Stimulated activated CD4-positive, alpha-beta T cell treated with anti-CD3 and anti-CD28 coated beads, Interleukin-4, amount 100 ng/mL, for 4 hours (primary cell): Measurements from ENCODE around the gene C21orf58.

Source experiments
- DNase-seq, 2 experiments: peaks; one replicate each; pipeline ENCODE4 v3.0.0-alpha.2; 2020

C21orf58 gene

GRCh38 chr21:46252840-46253239, 70.8 kb downstream of the C21orf58 start:
- DNase-seq: no peak
